HG03571 (cell line): ENCODE data around the gene ATP8B4.

Experiments used
- ATAC-seq: cut with Tn5 transposase; IDR thresholded peaks from one replicate; pipeline ENCODE4 v1.9.1; 2021; ENCODE audit not compliant: unreplicated experiment

ATP8B4 gene

DNA sequence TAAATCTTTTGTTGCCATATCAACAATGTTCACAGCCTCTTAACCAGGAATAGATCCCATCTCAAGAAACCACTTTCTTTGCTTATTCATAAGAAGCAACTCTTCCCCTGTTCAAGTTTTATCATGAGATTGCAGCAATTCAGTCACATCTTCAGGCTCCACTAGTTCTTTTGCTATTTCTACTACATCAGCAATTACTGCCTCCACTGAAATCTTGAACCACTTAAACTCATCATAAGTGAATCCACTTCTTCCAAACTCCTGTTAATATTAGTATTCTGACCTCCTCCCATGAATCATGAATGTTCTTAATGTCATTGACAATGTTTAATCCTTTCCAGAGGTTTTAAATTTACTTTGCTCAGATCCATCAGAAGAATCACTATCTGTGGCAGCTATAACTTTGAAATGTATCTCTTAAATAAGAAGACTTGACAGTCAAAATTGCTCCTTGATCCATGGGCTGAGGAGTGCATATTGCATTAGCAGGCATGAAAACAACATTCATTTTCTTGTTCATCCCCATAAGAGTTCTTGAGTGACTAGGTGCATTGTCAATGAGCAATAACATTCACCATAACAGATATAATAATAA, 292.3 kb downstream of the ATP8B4 start:
- ATAC-seq, result no peak

DNA sequence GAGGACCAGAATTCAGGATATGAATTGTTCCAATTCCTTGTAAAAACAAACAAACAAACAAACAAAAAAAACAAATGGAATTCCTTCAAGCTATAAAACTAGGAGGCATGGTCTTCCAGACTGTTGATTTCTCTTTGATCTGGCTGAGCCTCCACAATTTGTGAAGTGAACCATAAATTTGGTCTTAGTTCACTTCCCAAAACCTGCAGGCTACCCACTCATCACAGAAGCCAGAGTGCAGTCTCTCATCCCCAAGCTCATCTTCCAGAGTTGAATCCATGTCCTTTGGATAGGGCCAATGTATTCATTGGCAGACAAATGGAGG, 294.3 kb downstream of the ATP8B4 start:
- ATAC-seq, result no peak

GRCh38 chr15:49823987-49824774, 294.9 kb downstream of the ATP8B4 start:
- ATAC-seq, result no peak

DNA sequence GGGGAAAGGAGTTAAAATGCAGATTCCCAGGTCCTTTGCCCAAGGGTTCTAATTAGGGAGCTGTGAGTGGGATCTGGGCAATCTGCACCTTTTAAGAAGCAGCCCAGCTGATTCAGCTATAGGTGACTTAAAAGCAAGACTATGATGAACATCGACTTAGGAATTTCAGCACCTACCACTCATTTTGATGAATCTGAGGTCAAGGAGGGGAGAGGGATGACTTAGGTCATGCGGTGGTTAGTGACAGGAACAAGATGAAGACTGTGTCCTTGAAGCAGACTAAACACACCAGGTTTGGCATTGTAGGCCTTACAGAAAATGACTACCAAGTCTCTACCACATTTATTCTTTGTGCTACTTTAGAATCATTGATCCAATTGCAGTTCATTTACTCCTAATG, 301.9 kb downstream of the ATP8B4 start:
- ATAC-seq, result no peak

DNA sequence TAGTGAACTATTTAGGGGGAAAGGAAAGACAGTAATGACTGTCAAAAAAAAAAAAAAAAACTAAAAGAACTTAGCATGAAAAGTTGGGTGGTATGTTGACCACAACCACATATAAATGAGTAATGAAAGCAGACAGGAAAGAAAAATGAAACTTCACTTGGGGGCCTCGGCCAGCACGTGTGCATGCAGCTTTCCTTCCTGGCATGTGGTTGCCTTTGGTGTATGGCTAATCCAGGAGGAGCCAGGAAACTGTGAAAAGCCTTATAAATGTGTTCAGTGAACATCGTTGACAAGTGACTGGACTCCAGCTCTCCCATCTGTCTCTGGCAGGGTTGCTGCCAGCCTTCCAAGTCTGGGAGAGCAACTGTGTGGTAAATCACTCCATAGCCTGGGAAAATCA, 303.1 kb downstream of the ATP8B4 start:
- ATAC-seq, result peak; percentile 80

DNA sequence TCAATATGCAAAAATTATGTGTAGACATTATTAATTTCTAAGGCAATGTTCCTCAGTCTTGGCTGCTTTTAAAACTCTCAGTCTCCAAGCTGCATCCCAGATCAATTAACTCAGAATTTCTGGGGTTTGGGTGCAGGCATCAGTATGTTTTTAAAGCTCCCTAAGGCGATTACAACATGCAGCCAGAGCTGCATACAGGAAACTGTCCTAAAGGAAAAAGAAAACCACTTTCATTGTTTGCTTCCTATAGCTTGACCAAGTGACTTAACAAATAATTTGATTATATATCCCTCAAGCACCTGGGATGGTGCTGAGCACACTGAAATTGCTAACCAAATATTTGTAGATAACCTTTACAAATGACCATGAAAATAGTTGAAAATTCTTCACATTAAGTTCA, 303.5 kb downstream of the ATP8B4 start:
- no peak for ATAC-seq

DNA sequence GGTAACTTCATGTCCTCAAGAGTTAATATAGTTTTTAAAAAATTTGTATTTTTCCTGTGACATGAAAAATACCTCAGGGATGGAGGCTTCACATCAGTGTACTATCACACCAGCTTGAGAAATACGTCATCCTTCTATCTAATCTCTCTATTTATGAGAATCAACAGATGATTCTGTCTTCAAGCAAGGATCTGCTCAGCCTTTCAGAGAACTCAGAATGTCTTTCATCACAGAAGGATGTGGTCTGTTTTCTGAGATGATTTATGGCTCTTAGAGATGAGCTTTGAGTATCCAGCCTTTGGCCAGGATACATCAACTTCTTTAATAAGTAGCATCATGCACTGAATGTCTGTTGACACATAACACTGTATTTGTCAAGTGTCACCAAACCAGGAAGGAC, 304.3 kb downstream of the ATP8B4 start:
- ATAC-seq, result no peak

- ATAC-seq, result no peak
These were observed 305.4 kb downstream of the ATP8B4 start for GRCh38 chr15:49813625-49814024.

DNA sequence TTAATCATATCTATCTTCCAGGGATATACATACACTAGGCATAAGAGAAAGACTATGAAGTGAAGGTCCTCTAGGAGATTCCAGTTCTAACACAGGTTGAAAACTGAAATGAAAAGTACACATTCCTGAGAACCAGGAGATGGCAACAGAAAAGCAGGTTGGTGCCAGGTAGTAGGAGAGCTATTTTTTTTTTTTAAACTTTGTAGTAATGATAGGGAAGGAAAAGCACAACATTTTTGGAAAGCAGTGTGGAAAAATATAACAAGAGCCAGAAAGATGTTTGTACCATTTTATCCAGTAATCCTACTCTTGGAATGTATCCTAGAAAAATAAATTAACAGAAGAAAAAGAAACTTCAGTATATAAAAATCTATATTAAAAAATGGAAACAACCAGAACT, 308.3 kb downstream of the ATP8B4 start:
- ATAC-seq, result no peak

GRCh38 chr15:49809894-49810609, 309.0 kb downstream of the ATP8B4 start:
- ATAC-seq, result no peak

DNA sequence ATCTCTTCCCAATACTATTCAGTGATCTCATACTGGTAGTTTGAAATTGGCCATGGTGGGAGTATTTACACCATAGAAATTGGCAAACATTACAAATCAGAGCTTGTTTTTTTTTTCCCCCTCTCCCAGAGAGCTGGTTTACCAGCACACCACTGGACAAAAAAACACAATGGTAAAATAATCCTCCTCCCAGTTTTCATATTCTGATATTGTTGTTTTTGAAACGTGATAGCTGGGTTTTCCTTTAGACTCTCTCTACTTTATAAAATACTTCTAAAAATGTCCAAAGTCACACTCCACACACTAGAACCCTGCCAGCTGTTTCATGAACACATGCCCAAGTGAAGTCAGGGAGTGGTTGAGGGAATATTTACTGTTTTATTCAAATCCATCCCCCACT, 310.7 kb downstream of the ATP8B4 start:
- no peak for ATAC-seq
